Muscle of arm (tissue), 12 donors: ENCODE measurements around the gene SERINC5. TPM values are rescaled to one million over a fixed set of nuclear protein-coding genes. Genes with fewer than 3 reads are reported as not detected.
"Not testable (repeated sequence)": the region's sequence is repeated elsewhere in the genome, so short reads cannot be mapped to it uniquely, and the experiment has no call there.

Source experiments
- DNase-seq: peaks from one replicate; pipeline ENCODE4 v3.0.0-alpha.2; 2013
- polyA plus RNA-seq, 12 donors: library from polyadenylated mRNA; unstranded; fragments of 120-200 nt; gene quantifications; one replicate each; pipeline ENCODE4 v1.2.1, GENCODE V29; 2013; ENCODE audit not compliant: insufficient read length in 12 of 12

SERINC5 gene
- polyA plus RNA-seq, 12 donors: 16.6 to 171 (median 21.9) TPM

DNA sequence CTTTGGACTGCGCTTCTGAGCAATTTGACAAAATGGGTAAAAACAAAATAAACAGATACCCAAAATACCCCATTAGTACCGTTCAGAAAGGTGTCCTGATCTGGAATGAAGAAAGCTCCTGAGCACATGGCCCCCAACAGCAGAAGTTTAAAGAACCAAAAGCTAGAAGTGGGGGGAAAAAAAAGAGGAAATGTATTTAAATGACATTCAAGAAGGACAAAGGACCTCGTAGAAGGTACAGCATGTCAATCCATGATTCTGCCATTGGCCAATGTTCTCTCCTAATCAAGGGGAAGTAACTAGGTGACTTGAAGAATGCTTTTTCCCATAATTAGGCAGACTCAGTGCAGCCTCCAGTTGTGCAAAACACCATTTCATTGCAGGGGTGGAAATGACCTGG lies 78.6 kb downstream of the SERINC5 start:
- no peak for DNase-seq

DNA sequence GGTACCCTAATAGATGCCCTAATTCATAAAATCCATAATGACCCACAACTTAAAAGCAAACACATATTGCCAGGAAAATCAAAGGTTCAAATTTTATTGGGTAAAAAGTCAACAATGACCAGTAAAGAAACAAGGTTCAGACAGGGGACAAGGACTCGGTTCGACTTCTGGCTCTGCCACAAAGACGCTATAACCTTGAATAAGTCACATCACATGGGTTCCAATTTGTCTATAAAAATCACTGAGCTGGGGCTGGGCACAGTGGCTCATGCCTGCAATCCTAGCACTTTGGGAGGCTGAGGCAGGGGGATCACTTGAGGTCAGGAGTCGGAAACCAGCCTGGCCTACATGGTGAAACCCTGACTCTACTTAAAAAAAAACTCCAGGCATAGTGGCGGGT lies 80.5 kb downstream of the SERINC5 start:
- no peak for DNase-seq

DNA sequence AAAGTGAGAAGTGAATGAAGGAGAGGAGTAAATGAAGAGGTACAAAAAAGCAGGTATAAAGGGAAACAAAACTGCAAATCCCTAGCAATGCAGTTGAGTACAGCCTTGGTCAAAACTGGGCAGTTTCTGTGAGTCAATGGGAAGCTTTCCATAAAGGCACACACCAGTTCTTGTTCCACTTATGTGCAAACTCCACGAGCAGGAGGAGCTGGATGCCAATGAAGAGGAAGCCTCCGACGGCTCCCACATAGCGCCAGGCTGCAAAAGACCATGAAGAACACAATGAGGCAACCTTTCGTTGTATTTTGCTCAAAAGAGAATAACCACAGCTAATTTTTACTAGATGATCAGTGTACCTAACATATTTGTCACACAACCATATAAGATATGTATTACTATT lies 81.1 kb downstream of the SERINC5 start:
- DNase-seq: no peak

DNA sequence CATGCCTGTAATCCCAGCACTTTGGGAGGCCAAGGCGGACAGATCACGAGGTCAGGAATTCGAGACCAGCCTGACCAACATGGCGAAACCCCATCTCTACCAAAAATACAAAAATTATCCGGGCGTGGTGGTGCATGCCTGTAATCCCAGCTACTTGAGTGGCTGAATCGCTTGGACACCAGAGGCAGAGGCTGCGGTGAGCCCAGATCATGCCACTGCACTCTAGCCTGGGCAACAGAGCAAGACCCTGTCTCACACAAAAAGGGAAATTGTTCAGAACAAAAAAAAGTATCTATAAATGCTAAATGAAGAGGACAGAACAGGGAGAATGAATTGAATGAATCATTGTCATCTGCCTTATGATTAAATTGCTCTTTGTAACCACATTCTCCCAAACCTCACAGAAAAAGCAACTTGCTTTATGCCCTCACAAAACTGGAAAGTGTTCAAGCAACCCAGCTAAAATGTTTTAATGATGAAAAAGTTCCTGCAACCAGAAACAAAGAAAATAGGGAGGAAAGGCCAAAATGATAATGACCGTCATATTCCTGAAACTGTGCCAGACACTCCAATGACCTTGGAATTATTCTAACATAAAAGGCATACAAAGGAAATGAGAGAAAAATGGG lies 83.7 kb downstream of the SERINC5 start:
- no peak for DNase-seq

DNA sequence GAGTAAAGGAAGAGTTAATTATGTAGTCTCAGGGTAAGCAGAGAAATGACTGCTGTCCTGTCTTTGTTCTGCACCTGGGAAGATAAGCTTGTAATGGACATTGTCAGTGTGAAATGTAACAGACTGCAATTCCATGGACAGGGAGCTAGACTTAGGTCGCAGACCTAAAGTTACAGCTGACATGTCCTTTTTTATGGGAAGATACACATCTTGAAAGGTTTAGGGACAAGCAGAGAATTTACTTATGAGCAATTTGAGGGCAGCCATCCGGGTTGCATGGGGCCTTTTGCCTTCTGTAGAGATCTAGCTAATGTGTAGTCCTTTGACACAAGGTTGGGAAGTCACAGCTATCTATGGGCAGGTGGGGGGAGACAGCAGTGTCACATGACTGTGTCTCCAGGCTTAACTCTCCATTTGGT lies 85.7 kb downstream of the SERINC5 start:
- DNase-seq: no peak

DNA sequence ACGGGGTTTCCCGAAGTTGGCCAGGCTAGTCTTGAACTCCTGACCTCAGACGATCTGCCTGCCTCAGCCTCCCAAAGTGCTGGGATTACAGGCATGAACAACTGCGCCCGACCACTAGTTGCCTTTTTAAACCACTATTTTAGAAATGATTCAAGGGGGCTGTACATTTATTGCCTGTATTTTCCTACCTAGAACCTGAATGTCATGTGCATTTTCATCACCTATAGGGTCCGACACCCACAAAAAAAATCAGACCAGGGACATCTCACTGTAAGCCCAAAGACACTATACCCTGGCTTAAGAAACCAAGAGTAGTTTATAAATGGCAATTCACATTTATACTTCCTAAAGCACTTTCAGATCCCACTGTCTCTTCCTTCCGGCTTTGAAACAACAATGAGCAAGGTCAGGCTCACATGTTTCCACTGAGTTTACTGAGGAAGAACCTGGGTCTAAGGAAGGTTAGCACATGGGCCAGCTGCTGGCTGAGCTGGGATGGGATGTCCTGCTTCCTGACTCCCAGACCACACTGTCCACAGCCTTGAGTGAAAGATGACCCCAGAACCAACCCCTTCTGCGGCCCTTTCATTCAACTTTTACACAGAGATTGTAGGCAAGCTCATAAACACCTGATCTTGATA lies 87.3 kb downstream of the SERINC5 start:
- DNase-seq: no peak

DNA sequence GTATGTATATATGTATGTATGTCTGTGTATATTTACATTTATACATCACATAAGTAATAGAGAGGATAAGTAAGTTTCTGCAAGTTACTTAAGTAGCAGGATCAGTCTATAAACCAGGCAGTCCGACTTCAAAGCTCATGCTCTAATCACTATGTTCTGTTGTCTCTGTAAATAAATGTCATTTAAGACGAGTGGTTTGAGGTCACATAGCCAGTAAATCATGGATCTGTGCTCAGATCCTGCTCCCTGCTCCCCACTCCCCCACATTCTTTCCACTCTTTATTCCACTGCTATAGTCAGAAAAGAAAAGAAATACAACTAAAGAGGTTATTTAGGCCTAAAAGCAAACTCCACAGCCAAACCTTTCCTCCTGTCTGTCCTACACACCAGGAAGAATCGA lies 90.4 kb downstream of the SERINC5 start:
- no peak for DNase-seq

DNA sequence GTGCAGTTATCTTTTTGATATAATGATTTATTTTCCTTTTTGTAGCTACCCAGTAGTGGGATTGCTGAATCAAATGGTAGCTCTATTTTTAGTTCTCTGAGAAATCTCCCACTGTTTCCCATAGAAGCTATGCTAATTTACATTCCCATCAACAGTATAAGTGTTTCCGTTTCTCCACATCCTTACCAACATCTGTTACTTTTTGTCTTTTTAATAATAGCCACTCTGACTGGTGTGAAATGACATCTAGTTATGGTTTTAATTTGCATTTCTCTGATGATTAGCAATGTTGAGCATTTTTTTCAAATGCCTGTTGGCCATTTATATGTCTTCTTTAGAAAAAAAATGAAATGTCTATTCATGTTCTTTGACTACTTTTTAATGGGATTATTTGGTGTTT lies 94.7 kb downstream of the SERINC5 start:
- no peak for DNase-seq

DNA sequence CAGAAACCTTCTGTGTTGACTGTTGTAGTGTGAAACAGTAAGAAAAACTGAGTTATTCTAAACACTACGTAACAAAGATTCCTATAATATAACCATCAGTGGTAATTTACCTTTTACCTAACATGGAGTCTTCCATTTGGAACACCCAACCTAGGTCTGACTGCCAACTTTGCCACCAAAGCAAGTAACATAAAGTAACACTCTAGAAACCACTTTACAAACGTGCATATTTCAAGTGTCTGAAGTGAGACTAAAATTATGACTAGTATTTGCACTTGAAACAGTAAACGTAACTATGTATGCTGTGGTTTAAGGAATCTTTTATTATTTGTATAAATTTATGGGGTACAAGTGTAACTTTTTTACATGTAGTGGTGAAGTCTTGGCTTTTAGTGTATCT lies 95.6 kb downstream of the SERINC5 start:
- DNase-seq: no peak

DNA sequence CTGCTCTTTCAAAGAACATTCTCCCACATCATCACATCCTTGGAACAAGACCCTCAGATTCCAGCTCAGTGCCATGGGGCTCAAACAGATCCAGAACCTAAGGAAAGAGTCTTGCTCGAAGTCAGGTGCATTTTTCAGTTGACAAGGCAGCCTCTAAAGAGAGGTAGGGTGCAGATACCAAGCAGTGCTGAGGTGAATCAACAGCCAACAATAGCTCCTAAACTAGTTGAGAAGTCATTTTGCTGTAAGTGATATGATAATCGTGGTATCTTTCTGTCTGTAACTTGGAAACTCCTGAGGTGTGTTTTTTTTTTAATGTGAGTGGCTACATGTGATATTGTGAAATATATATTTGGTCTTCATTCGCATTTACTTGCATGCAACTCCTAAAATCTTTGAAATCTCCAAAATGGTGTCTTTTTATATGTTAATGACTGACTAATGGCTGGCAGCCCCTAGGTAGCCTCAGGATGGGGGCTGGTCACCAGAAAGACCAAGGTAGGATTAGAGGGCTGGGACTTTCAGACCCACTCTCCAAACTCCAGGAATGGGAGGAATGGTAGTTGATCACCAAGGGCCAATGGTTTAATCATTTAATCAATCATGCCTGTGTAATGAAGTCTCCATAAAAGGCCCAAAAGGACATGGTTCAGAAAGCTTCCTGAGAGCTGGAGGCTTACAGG lies 96.6 kb downstream of the SERINC5 start:
- no peak for DNase-seq

DNA sequence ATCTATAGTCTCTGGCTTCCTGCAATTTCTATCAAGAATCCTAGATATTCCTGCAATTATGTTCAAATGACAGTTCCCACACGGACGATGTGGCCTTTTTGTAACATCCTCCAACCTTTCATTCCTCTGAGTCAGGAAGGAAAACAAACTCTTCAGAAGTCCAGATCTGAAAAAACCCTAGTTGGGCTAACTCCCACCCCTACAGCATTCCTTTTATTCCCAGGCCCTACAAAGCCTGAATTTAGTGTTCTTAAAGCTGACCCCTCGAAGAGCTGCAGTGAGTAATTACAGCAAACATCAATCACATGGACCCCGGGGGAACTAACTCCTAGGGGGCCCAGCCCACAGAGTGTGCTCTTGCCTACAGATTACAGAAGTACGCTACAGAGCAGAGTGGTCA lies 99.7 kb downstream of the SERINC5 start:
- no peak for DNase-seq

DNA sequence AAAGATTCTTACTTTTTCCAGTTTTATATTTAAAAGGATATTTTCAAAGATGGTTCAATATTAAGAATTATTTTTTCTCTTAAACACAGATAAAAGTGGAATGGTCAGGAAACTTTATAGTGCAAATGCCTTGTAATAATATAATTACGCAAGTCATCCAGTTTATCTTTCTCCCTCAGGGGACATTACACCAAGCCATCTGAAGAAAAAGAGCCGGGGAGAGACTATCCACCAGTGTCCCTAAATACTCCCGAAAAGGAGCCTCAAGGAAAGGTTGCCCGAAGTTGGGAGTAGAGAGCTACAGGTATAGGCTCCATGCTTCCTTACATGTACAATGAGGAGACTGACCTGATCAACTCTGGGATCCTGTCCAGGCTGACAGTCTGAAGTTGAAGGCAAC lies 101.1 kb downstream of the SERINC5 start:
- DNase-seq: no peak

DNA sequence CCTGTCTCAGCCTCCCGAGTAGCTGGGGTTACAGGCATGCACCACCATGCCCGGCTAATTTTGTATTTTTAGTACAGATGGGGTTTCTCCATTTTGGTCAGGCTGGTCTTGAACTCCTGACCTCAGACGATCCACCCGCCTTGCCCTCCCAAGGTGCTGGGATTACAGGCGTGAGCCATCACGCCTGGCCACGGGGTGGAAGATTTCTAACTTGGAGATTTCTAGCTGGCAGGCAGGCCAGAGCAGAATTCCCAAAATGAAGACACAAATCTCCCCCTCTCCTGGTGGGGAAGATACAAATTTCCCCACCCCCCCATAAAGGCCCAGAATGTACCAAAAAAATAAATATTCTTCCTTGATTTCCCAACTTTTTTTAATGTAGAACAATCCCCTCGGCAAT lies 101.6 kb downstream of the SERINC5 start:
- DNase-seq: not testable (repeated sequence)

DNA sequence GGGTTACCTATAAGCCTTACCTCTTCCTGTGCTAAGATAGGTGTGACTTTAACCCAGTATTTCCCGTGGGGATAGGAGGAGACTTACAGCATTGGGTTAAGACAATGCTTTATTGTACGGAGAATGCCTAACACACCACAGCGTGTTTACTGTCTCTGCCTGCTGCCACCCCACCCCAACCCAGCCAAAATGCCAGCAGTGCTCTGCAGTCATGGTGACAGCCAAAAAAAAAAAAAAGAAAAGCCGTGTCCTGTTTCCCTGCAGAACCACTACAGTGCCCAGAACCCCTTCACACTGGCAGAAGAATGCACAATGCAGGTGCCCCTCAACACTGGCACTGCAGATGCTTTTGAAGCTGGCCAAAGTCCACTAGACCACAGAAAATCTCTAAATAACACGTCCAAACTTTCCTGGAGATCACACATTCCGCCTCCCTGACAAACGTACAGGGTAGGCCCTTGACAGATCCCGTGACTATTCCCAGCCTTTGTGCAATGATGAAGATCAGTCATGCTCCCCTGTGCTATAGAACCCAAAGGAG lies 102.2 kb downstream of the SERINC5 start:
- no peak for DNase-seq

DNA sequence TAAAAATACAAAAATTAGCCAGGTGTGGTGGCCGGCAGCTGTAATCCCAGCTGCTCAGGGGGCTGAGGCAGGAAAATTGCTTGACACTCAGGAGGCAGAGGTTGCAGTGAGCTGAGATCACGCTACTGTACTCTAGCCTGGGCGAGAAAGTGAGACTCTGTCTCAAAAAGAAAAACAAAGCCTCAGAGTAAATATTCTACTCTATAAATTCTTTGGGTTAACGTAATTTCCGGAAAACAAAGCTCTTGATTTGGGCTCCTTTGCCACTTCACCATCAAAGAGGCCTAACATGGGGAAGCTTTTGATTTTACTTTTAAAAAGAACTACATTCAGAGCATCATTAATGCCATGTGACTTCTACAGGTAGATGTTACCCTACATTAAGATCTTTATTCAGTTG lies 103.1 kb downstream of the SERINC5 start:
- DNase-seq: no peak

DNA sequence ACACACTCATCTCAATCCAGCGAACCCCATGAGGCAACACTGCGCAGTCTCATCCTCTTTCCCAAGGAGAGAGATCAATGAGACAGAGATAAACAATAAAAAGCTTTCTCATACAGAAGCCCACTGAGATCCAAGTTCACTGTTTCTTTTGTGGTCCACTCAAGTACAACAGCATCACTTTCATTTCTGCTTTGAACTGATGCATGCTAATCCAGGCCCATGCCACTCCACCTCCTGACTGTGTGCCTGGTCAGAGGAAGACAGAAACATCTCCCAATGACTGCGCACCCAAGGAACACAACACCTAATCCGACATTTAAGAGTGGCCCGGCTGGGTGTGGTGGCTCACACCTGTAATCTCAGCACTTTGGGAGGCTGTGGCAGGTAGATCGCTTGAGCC lies 104.0 kb downstream of the SERINC5 start:
- DNase-seq: no peak

DNA sequence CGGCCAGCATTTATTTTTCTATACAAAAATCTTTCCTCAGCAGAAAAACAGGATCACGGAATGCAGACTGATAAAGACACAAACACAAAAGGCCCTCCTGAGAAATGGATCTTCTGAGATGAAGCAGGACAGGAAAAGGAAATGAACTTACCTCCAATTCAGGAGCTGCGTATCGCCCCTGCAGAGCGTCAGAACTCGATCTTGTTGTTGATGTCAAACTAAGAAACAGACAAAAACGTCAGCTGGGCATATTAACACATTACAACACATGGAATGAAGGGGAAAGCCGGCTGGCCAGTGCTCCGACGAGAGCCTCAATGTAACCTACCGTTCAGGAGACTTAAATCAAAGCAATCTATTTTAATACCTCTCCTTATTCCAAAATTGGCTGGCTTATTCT lies 105.1 kb downstream of the SERINC5 start:
- DNase-seq: no peak

DNA sequence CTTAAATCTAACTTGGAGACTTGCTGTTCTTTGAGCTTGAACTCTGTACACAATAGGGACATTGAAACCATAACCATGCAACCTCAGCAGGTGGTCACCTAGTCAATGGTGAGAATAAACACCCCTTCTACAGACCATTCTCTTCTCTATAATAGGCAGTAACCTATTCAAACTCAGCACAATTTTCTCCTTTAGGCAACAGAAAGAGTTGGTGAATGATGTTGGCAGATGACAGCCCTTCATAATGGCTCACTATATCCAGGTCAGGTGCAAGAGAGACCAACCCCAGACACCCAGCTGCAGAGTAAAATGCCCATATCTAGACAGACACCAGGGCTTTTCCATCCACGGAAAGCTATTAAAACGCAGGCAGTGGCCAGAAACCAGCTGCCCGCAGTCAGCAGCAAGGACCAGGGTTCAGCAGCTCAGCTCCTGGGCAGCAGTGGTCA lies 106.7 kb downstream of the SERINC5 start:
- DNase-seq: no peak

DNA sequence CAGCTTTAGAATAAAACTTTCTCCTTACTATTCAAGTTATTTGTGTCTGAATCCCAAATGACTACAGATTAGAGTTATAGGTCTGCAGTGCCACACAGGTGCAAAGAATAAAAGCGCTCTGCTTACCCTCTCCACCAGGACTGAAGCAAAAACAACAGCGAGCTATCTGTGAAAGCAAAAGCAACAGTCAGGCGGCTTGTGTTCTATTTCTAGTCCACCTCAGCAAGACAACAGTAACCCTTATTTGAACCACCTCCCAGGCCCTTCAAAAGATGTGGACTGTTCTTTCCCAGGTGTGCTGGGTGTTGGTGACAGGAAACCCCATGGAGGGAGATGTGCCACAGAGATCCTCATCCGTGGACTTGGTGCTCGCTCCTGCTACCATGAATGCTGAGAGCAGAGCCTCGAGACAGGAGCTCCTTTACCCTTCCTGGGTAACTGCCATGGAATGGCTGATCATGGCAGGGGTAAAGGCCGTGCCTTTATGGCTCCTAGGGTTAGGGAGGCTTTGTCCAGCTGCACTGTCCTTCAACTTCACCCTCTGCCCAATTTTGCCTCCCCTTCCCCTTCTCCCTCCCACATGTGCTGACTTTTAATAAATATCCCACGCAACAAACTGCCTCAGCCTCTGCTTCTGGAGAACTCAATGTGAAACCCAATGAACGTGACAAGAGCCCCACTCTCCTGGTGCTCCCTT lies 108.6 kb downstream of the SERINC5 start:
- no peak for DNase-seq

DNA sequence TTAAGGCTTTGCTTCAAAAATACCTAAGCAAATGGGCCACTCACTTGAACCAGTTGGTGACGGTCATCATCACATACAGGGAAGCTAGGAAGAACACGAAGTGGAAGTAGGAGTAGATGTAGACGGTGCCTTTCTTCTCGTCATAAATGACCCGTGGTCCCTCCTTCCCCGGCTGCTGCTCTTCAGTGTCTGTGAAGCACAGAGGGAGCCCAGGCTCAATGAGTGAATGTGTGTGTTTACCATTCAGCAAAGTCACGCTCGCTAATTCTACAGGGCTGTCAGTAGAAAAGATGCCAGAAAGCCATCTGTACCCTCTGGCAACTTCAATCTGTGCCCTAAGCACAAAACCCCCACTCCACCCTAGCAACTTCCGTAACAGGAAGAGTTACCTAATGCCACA lies 109.8 kb downstream of the SERINC5 start:
- DNase-seq: no peak

DNA sequence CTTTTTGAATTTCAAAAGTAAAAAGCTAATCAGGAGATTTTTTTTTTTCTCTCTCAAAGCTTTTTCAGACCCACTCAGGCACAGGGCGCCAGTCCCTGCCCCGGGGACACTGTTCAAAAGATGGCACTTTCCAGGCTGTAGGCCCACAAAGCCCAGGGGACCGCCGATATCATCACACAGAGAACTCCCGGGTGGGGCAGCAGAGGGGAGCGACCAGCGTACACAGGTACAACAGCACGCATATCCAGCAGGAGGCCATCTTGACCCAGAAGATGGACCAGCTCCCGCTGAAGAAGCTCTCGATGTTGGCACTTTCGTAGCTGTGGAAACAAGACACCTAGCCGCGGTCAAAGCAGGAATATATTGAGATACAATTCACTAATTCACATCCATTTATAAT lies 112.4 kb downstream of the SERINC5 start:
- DNase-seq: no peak

DNA sequence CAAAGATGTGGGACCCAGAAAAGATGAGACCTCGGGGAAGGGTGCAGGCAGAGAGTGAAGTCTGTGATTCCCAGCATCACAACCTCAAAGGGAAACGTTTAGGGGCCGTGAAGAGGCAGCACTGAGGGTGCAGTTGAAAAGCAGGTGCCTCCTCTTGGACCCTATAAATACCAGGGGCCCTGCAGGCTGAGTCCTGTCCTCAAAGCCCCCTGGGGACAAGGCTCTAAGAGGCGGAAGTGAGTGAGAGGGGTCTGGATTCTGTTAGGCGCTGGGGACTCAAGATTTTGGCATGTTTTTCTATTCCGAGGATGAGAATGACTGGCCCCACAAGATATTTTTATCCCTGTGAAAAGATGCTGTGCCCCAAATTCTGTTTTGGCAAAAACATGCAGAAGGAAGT lies 112.9 kb downstream of the SERINC5 start:
- DNase-seq: no peak

DNA sequence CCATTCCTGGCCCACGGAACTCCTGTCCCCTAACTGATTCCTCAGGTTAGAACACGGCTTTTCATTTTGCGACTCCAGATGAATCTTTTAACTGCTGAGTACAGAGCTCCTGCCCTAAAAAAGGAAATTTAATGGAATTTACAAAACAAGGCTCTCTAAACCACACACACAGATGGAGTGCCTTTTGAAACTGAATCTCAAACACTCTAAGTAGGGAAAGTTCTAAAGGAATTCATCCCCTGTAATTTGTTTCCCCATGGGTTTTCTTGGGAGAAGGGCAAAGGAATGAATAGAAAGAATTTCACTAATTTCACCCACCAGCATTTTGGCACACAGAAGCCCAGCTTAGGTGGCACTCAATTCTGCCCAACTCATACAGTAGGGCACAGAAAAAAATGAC lies 114.2 kb downstream of the SERINC5 start:
- no peak for DNase-seq
